Cerebellar nuclear complex (tissue), 1 donor: ENCODE data around the gene ARHGAP25.

ENCODE experiments used
- DNase-seq, 2 experiments: peaks; one replicate each; lab custom pipeline; 2025; lab: John Stamatoyannopoulos, UW

Gene ARHGAP25

DNA sequence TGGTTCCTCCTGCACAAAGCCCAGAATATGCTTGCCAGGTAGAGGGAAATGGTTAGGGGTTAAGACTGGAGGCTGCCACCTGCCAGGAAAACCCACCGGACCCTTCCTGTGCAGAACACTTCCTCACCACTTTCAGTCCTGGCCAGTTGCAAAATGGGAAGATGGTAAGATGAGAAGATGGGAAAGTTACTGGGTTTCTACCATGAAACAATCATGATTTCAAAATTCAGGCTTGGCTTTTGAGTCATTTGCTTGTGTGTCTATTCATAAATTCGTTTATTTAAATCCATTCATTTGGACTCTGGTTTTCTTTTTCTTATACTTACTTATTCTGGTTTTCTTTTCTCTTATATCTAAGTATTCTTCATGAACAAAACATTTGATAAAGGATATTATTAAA lies 129.4 kb downstream of the ARHGAP25 start:
- no peak for DNase-seq

DNA sequence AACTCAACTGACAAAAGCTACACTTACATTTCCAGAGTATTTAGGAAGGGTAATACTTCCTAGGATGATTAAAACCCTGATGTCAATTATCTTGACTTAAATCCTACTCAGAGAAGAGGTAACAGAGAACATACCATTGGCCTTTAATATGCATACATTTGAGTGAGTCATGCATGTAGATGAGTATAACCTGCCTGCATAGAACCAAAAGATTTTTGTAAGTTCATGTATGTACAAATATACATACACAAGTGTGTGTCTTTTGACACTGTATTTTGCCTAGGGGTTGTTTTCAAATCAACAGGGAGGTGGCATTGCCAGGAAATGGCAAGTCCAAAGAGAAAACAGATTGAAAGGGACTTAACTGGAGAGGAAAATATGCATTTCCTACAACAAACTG lies 130.5 kb downstream of the ARHGAP25 start:
- DNase-seq, result no peak

GRCh38 chr2:68870215-68870614 lies 135.6 kb downstream of the ARHGAP25 start:
- no peak for DNase-seq

GRCh38 chr2:68871159-68871764 lies 136.7 kb downstream of the ARHGAP25 start, which contains the start of gene BMP10:
BMP10 (minus strand) TSS chr2:68871397; CDS start chr2:68871358, 39 bp downstream.
- no peak for DNase-seq
